IPS-NIHi11 (cell line): ENCODE data around the gene KLK10.

Experiments
- DNase-seq: peaks from one replicate; pipeline ENCODE4 v3.0.0; 2012; ENCODE audit warnings: mixed read lengths, low spot score

KLK10 gene

GRCh38 chr19:51025809-51026553, 6.5 kb upstream of the KLK10 start:
- DNase-seq, result no peak

GRCh38 chr19:51025401-51025800, 5.9 kb upstream of the KLK10 start:
- DNase-seq, result no peak

- DNase-seq, result no peak
Observed at GRCh38 chr19:51024924-51025323, 5.4 kb upstream of the KLK10 start.

- DNase-seq, result no peak
Observed at GRCh38 chr19:51023946-51024345, 4.4 kb upstream of the KLK10 start.

GRCh38 chr19:51022526-51022925, 3.0 kb upstream of the KLK10 start:
- no peak for DNase-seq

GRCh38 chr19:51020988-51021651, 1.6 kb upstream of the KLK10 start:
- DNase-seq, result no peak

- DNase-seq, result peak; percentile 61
Observed at GRCh38 chr19:51018745-51019543, 565 bp downstream of the KLK10 start.

GRCh38 chr19:51016798-51017683, 2.5 kb downstream of the KLK10 start:
- peak; percentile 94 for DNase-seq

- no peak for DNase-seq
Observed at GRCh38 chr19:51015691-51016267, 3.7 kb downstream of the KLK10 start.

- no peak for DNase-seq
Observed at GRCh38 chr19:51014242-51014641, 5.3 kb downstream of the KLK10 start.

GRCh38 chr19:51012661-51013190, 6.8 kb downstream of the KLK10 start:
- no peak for DNase-seq

- no peak for DNase-seq
Observed at GRCh38 chr19:51010066-51010795, 9.3 kb downstream of the KLK10 start.

- DNase-seq, result no peak
Observed at GRCh38 chr19:51009061-51009891, 10.2 kb downstream of the KLK10 start.

GRCh38 chr19:51007488-51007887, 12.0 kb downstream of the KLK10 start:
- no peak for DNase-seq

GRCh38 chr19:51006406-51006805, 13.1 kb downstream of the KLK10 start:
- no peak for DNase-seq

GRCh38 chr19:51005248-51005647, 14.3 kb downstream of the KLK10 start:
- DNase-seq, result no peak

- no peak for DNase-seq
Observed at GRCh38 chr19:51003316-51003715, 16.2 kb downstream of the KLK10 start.

GRCh38 chr19:51002542-51003311, 16.8 kb downstream of the KLK10 start:
- DNase-seq, result peak; percentile 89

- DNase-seq, result no peak
Observed at GRCh38 chr19:51002089-51002532, 17.4 kb downstream of the KLK10 start.
